SK-N-SH treated with all-trans-retinoic acid at 6 μM for 48 hours (cell line): Measurements from ENCODE around the gene ASIC3.

Experiments
- ATAC-seq: fragments of 200-7000 bp; cut with Tn5 transposase; 3 replicates; pipeline ENCODE4 v1.9.1; 2020; ENCODE audit warnings: mild to moderate bottlenecking, moderate library complexity
- ARNTL ChIP-seq: fragments of 450-650 bp; formaldehyde crosslinking; IDR thresholded peaks from 2 replicates; pipeline ENCODE4 v1.5.0; 2020; ENCODE audit warnings: low read depth, mild to moderate bottlenecking, moderate library complexity, borderline replicate concordance
- BACH2 ChIP-seq: fragments of 250-450 bp; sonication (Bioruptor Pico); IDR thresholded peaks from 2 replicates; pipeline ENCODE4 v1.9.0; 2021; ENCODE audit warnings: mild to moderate bottlenecking, borderline replicate concordance
- CSDC2 ChIP-seq: fragments of 250-450 bp; sonication (Bioruptor Pico); IDR thresholded peaks from 2 replicates; pipeline ENCODE4 v1.5.0; 2020; ENCODE audit warnings: mild to moderate bottlenecking, moderate library complexity
- GLIS3 ChIP-seq: fragments of 250-450 bp; sonication (Bioruptor Pico); IDR thresholded peaks from 2 replicates; pipeline ENCODE4 v1.5.0; 2020; ENCODE audit warnings: mild to moderate bottlenecking, moderate library complexity
- ISL1 ChIP-seq: fragments of 250-450 bp; sonication (Bioruptor Pico); IDR thresholded peaks from 2 replicates; pipeline ENCODE4 v2.1.2; 2022; ENCODE audit warnings: mild to moderate bottlenecking, moderate library complexity
- OSR1 ChIP-seq: fragments of 250-450 bp; sonication (Bioruptor Pico); IDR thresholded peaks from 2 replicates; pipeline ENCODE4 v1.8.0; 2022; ENCODE audit warnings: moderate library complexity, mild to moderate bottlenecking, inconsistent platforms
- PPARA ChIP-seq: fragments of 250-450 bp; sonication (Bioruptor Pico); IDR thresholded peaks from 2 replicates; pipeline ENCODE4 v1.5.0; 2020; ENCODE audit warnings: mild to moderate bottlenecking, borderline replicate concordance
- RARB ChIP-seq: fragments of 250-450 bp; sonication (Bioruptor Pico); IDR thresholded peaks from 2 replicates; pipeline ENCODE4 v1.8.0; 2021; ENCODE audit warnings: mild to moderate bottlenecking, moderate library complexity
- SNAI2 ChIP-seq: fragments of 250-450 bp; sonication (Bioruptor Pico); IDR thresholded peaks from 2 replicates; pipeline ENCODE4 v1.5.0; 2020; ENCODE audit warnings: mild to moderate bottlenecking, moderate library complexity
- ZC3H10 ChIP-seq: fragments of 250-450 bp; sonication (Bioruptor Pico); IDR thresholded peaks from 2 replicates; pipeline ENCODE4 v1.5.1; 2021; ENCODE audit warnings: mild to moderate bottlenecking, moderate library complexity
- ZFP3 ChIP-seq: fragments of 250-450 bp; sonication (Bioruptor Pico); IDR thresholded peaks from 2 replicates; pipeline ENCODE4 v1.5.0; 2020; ENCODE audit warnings: mild to moderate bottlenecking, moderate library complexity
- ZFP30 ChIP-seq: fragments of 450-650 bp; formaldehyde crosslinking; IDR thresholded peaks from 2 replicates; pipeline ENCODE4 v1.5.0; 2022; ENCODE audit warnings: mild to moderate bottlenecking, moderate library complexity
- ZNF565 ChIP-seq: fragments of 450-650 bp; formaldehyde crosslinking; conservative IDR thresholded peaks from 2 replicates; pipeline ENCODE4 v1.5.0; 2020; ENCODE audit warnings: low read depth, mild to moderate bottlenecking, moderate library complexity
- ZNF70 ChIP-seq: fragments of 450-650 bp; formaldehyde crosslinking; IDR thresholded peaks from 2 replicates; pipeline ENCODE4 v1.5.0; 2020; ENCODE audit warnings: mild to moderate bottlenecking, moderate library complexity
- ZNF8 ChIP-seq: fragments of 450-650 bp; formaldehyde crosslinking; IDR thresholded peaks from 2 replicates; pipeline ENCODE4 v1.5.0; 2020; ENCODE audit warnings: mild to moderate bottlenecking, moderate library complexity
- TF ChIP-seq, protein P1 (sequence below): fragments of 250-450 bp; sonication (Bioruptor Pico); IDR thresholded peaks from 2 replicates; pipeline ENCODE4 v1.5.0; 2020; ENCODE audit warnings: mild to moderate bottlenecking, moderate library complexity
- TF ChIP-seq, protein P2 (sequence below): fragments of 250-450 bp; sonication (Bioruptor Pico); IDR thresholded peaks from 2 replicates; pipeline ENCODE4 v1.8.0; 2021; ENCODE audit warnings: low read depth, mild to moderate bottlenecking, moderate library complexity, borderline replicate concordance
- TF ChIP-seq, protein P3 (sequence below): fragments of 250-450 bp; sonication (Bioruptor Pico); IDR thresholded peaks from 2 replicates; pipeline ENCODE4 v1.5.1; 2020; ENCODE audit warnings: low read depth, mild to moderate bottlenecking, moderate library complexity

The ASIC3 gene

DNA sequence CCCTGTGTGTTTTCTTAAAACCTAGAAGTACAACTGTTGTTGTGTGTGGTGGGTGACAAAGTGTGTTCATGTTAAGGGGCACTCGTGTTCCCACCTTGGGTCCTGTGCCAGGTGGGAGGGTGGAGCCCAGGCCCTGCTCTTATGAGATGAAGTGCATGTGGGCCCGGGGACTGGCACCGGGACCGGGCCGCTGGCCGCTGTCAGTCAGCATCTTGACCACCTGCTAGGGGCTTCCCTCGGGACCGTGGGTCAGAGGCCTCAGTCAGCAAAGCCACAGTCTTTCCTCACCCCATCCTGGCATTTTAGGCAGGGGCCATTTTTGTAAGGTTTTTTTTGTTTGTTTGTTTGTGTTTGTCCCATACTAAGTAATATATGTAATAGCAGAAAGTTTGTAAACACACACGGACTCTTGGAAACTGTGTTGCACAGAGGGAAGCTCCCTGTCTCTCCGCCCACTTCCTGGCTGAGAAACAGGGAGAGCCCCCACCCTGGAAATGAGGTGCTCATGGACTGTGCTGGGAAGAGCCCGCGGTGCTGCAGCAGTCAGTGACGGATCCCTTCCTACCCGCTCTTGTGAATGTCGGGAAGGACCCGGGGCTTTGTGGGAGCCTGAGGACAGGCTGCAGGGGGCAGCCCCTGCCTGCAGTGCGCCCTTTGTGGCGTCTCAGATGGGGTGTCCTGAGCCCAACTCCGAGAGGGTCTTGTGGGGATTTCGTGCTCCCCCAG, 51.3 kb downstream of the ASIC3 start:
- ATAC-seq = no peak
- no peak for TF ChIP-seq BACH2 (CRISPR knock-in tag)
- no peak for TF ChIP-seq ZNF565 (CRISPR knock-in tag)
- TF ChIP-seq OSR1 (CRISPR knock-in tag) = no peak

DNA sequence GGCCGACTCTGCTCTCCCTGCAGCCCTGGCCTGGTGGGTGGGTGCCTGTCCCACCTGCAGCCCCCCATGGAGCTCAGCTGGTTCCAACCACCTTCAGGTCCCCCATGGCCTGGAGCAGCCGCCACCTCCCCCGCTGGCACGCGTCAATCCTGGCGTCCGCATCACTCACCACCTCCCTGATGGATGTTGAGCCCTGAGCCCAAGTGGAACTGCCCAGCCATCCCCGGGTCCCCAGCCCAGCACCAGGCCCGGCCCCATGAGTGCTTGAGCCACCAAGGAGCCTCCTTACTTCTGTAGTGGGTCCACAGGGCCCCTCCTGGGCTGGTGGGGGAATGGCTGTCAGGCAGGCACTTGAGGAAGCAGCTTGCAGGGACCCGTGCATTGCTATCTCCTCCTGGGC, 52.6 kb downstream of the ASIC3 start:
- no peak for ATAC-seq
- TF ChIP-seq SNAI2 (CRISPR knock-in tag) = no peak
- TF ChIP-seq RARB (CRISPR knock-in tag) = no peak
- TF ChIP-seq ZNF70 = no peak
- no peak for TF ChIP-seq OSR1 (CRISPR knock-in tag)
- no peak for TF ChIP-seq CSDC2 (CRISPR knock-in tag)
- no peak for TF ChIP-seq ZC3H10 (CRISPR knock-in tag)
- TF ChIP-seq ARNTL (CRISPR knock-in tag) = no peak
- no peak for TF ChIP-seq ZFP30 (CRISPR knock-in tag)
- TF ChIP-seq, protein P1, sequence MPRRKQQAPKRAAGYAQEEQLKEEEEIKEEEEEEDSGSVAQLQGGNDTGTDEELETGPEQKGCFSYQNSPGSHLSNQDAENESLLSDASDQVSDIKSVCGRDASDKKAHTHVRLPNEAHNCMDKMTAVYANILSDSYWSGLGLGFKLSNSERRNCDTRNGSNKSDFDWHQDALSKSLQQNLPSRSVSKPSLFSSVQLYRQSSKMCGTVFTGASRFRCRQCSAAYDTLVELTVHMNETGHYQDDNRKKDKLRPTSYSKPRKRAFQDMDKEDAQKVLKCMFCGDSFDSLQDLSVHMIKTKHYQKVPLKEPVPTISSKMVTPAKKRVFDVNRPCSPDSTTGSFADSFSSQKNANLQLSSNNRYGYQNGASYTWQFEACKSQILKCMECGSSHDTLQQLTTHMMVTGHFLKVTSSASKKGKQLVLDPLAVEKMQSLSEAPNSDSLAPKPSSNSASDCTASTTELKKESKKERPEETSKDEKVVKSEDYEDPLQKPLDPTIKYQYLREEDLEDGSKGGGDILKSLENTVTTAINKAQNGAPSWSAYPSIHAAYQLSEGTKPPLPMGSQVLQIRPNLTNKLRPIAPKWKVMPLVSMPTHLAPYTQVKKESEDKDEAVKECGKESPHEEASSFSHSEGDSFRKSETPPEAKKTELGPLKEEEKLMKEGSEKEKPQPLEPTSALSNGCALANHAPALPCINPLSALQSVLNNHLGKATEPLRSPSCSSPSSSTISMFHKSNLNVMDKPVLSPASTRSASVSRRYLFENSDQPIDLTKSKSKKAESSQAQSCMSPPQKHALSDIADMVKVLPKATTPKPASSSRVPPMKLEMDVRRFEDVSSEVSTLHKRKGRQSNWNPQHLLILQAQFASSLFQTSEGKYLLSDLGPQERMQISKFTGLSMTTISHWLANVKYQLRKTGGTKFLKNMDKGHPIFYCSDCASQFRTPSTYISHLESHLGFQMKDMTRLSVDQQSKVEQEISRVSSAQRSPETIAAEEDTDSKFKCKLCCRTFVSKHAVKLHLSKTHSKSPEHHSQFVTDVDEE (CRISPR knock-in tag) = no peak
- no peak for TF ChIP-seq PPARA (CRISPR knock-in tag)
- TF ChIP-seq ZFP3 = no peak
- TF ChIP-seq, protein P2, sequence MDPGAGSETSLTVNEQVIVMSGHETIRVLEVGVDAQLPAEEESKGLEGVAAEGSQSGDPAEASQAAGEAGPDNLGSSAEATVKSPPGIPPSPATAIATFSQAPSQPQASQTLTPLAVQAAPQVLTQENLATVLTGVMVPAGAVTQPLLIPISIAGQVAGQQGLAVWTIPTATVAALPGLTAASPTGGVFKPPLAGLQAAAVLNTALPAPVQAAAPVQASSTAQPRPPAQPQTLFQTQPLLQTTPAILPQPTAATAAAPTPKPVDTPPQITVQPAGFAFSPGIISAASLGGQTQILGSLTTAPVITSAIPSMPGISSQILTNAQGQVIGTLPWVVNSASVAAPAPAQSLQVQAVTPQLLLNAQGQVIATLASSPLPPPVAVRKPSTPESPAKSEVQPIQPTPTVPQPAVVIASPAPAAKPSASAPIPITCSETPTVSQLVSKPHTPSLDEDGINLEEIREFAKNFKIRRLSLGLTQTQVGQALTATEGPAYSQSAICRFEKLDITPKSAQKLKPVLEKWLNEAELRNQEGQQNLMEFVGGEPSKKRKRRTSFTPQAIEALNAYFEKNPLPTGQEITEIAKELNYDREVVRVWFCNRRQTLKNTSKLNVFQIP (CRISPR knock-in tag) = no peak

DNA sequence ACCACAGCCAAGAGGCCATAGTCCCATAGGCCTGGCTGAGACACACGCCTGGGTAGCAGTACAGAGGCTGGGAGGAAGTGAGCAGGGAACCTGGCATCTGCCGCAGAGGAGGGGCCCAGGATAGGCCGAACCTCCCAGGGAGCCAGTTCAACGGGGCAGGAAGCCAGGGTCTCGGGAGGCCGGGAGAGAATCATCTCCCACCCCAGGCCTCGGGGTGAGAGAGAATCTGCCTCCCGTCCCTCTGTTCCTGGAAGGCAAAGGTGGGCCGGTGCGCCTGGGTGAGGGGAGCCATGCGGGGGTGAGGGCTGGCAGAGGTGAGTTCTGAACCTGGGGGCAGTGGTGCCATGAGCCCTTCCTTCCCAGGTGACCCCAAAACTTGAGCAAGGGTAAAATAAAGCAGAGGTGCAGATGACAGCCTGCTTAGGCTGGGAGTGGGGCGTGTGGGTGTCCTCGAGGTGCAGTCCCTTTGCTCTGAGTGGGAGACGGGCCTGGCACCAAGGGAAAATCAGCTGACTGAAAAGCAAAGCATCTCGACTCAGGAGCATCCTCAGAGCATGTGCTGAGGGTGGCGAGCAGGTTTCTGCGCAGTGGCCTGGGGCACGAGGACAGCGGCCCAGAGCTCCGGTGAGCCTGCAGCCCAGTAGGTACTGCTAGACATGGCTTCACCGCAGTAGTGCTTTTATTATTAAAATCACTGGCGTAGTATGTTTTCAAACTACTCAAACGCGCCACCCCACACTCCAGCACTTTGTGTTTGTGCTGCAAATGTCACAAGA, 53.5 kb downstream of the ASIC3 start:
- no peak for ATAC-seq
- TF ChIP-seq PPARA (CRISPR knock-in tag) (no peak), ZC3H10 (CRISPR knock-in tag) (no peak), GLIS3 (no peak), ZFP3 (no peak), CSDC2 (CRISPR knock-in tag) (no peak), ZNF8 (no peak), SNAI2 (CRISPR knock-in tag) (no peak), ISL1 (CRISPR knock-in tag) (no peak)
- TF ChIP-seq, protein P1 (CRISPR knock-in tag) = no peak
- TF ChIP-seq, protein P3, sequence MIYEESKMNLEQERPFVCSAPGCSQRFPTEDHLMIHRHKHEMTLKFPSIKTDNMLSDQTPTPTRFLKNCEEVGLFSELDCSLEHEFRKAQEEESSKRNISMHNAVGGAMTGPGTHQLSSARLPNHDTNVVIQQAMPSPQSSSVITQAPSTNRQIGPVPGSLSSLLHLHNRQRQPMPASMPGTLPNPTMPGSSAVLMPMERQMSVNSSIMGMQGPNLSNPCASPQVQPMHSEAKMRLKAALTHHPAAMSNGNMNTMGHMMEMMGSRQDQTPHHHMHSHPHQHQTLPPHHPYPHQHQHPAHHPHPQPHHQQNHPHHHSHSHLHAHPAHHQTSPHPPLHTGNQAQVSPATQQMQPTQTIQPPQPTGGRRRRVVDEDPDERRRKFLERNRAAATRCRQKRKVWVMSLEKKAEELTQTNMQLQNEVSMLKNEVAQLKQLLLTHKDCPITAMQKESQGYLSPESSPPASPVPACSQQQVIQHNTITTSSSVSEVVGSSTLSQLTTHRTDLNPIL = no peak
